Purkinje cell (primary cell): ENCODE measurements around the gene MEP1A. TPM values are rescaled to one million over a fixed set of nuclear protein-coding genes. Genes with fewer than 3 reads are reported as not detected.

Source experiments
- polyA plus RNA-seq: library from polyadenylated mRNA; unstranded; fragments of >200 nt; fragmentation: Nextera tagmentation; gene quantifications from 2 replicates; pipeline ENCODE4 v1.2.1, GENCODE V29; 2014

Gene MEP1A, protein sequence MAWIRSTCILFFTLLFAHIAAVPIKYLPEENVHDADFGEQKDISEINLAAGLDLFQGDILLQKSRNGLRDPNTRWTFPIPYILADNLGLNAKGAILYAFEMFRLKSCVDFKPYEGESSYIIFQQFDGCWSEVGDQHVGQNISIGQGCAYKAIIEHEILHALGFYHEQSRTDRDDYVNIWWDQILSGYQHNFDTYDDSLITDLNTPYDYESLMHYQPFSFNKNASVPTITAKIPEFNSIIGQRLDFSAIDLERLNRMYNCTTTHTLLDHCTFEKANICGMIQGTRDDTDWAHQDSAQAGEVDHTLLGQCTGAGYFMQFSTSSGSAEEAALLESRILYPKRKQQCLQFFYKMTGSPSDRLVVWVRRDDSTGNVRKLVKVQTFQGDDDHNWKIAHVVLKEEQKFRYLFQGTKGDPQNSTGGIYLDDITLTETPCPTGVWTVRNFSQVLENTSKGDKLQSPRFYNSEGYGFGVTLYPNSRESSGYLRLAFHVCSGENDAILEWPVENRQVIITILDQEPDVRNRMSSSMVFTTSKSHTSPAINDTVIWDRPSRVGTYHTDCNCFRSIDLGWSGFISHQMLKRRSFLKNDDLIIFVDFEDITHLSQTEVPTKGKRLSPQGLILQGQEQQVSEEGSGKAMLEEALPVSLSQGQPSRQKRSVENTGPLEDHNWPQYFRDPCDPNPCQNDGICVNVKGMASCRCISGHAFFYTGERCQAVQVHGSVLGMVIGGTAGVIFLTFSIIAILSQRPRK
- polyA plus RNA-seq, result not detected in 2 replicates

DNA sequence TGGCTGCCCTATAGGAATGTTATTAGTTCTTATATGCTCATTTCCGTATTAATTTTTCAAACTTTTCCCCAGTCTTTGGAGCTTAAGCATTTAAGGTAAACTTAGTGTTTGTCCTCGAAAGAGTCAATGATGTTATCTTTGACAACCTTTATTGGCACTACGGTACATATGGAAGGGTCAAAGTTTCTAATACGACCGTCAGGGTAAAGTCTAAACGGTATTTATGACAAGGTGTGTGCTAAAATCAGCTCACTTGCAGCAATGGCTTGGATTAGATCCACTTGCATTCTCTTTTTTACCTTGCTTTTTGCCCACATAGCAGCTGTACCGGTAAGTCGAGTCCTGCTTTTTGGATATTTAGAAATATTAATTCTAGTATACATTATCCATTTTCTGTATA, at the start of gene MEP1A:
Gene MEP1A (plus strand): TSS at position 252 of the 400 bp plus-strand sequence. CDS start 10 bp downstream, at position 262.

DNA sequence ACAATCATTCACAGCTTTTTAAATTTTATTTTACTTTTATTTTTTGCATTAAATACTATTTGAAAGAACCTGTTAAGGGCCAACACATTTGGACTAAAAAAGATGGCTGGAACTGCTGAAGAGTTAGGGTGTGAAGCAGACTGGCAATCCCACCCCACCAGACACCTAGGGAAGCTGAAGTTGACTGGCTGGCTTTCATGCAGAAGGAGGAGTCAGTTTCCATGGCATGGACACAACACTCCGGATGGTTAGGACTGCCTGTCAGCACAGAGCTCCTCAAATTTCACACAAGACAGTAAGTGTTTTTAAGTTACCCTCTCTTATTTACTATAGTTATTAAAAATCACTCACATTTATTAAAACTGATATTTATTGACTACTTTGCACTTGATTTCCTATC, 46.5 kb upstream of the MEP1A start, which contains the start of gene ANKRD66:
Gene ANKRD66 (plus strand): TSS at position 238 of the 400 bp plus-strand sequence. CDS start 5,016 bp downstream, outside the sequence.

Other genes with a start within 250 kb of the MEP1A start
- 20.5 and 22.6 TPM in 2 replicates for gene CYP39A1, start 140.6 kb upstream of the MEP1A start, polyA plus RNA-seq
- gene SLC25A27, start 140.4 kb upstream of the MEP1A start, polyA plus RNA-seq, result 97.0 and 98.6 TPM in 2 replicates
- gene TDRD6, start 105.5 kb upstream of the MEP1A start, polyA plus RNA-seq, result 2.1 and 3.6 TPM in 2 replicates
- gene PLA2G7, start 58.0 kb upstream of the MEP1A start, polyA plus RNA-seq, result 1.7 and 5.4 TPM in 2 replicates
- not detected in 2 replicates for gene ANKRD66, start 46.5 kb upstream of the MEP1A start, polyA plus RNA-seq
- 0.06 TPM in 1 of 2 replicates, not detected in the other for gene ADGRF5, start 128.5 kb downstream of the MEP1A start, polyA plus RNA-seq
- not detected in 2 replicates for gene ADGRF1, start 248.9 kb downstream of the MEP1A start, polyA plus RNA-seq